GM18508 (cell line): Measurements from ENCODE around the gene RBCK1.

ENCODE experiments used
- ATAC-seq: cut with Tn5 transposase; IDR thresholded peaks from one replicate; pipeline ENCODE4 v1.9.1; 2021; ENCODE audit warnings: moderate number of reproducible peaks; ENCODE audit not compliant: insufficient read depth, unreplicated experiment

Gene RBCK1

GRCh38 chr20:415820-416322 is 7.8 kb downstream of the RBCK1 start:
- ATAC-seq, result no peak

- no peak for ATAC-seq
Observed at GRCh38 chr20:416950-417800, 9.1 kb downstream of the RBCK1 start.

GRCh38 chr20:417801-418342 is 9.8 kb downstream of the RBCK1 start:
- ATAC-seq, result no peak

- no peak for ATAC-seq
Observed at GRCh38 chr20:418858-419365, 10.8 kb downstream of the RBCK1 start.

GRCh38 chr20:419556-420165 is 11.6 kb downstream of the RBCK1 start:
- no peak for ATAC-seq

- ATAC-seq, result no peak
Observed at GRCh38 chr20:420166-420620, 12.1 kb downstream of the RBCK1 start.

GRCh38 chr20:420721-421574 is 12.8 kb downstream of the RBCK1 start:
- no peak for ATAC-seq

GRCh38 chr20:421685-422250 is 13.7 kb downstream of the RBCK1 start:
- no peak for ATAC-seq

GRCh38 chr20:426566-426965 is 18.5 kb downstream of the RBCK1 start:
- ATAC-seq, result no peak

GRCh38 chr20:427401-427800 is 19.3 kb downstream of the RBCK1 start:
- ATAC-seq, result no peak

- no peak for ATAC-seq
Observed at GRCh38 chr20:427849-428657, 20.0 kb downstream of the RBCK1 start.

- ATAC-seq, result no peak
Observed at GRCh38 chr20:428658-429200, 20.6 kb downstream of the RBCK1 start.

GRCh38 chr20:430091-430999 is 22.2 kb downstream of the RBCK1 start:
- no peak for ATAC-seq

- ATAC-seq, result no peak
Observed at GRCh38 chr20:431012-431904, 23.2 kb downstream of the RBCK1 start.

GRCh38 chr20:432208-432607 is 24.1 kb downstream of the RBCK1 start:
- ATAC-seq, result no peak

- ATAC-seq, result no peak
Observed at GRCh38 chr20:432677-433299, 24.7 kb downstream of the RBCK1 start.
